Measurements from ENCODE around the gene MTA2. TPM values are rescaled to one million over a fixed set of nuclear protein-coding genes. Genes with fewer than 3 reads are reported as not detected.
A peak's percentile ranks its signal among the peaks of the same experiment; 100 is the strongest.
"Not testable (repeated sequence)": the region's sequence is repeated elsewhere in the genome, so short reads cannot be mapped to it uniquely, and the experiment has no call there.

The MTA2 gene
- total RNA-seq, 1 donor from 2014 or later = 157 TPM

DNA sequence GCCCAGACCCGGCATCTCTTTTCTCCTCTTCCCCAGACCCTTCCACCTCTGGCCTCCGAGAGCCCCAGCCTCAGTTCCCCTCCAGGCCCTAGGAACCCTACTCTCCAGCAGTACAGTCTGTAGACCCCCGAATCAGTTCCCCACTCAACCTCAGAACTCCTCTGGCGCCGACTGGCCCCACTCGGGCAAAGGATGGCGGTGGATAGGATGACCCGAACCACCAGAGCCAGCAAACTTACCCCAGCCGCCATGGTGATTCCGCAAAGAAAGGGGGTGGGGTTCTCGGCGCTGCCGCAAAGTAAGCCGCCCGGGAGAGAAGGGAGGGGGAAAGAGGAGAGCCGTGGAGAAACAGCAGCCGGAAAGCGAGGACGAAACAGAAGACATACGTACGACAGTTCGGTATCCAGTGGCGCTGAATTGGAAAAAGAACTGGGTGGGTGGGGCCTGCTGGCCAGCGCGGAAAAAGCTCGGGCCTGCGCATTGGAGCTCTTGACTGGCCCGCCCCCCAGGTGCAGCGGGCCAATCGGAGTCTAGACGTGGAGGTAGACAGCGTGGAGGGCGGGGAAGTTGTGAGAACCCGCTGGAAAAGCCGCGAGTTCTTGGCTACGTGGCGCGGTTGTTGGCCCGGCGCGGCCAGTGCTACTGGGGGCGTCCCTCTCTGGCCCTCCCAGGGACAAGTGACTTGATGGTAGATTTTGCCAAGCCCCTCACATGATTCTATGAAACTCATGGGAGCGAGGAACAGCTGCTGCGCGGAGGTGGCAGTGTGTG lies 27.9 kb downstream of the MTA2 start, which contains the start of gene EEF1G:
TSS of gene EEF1G (minus strand) at position 300 of the 771 bp plus-strand sequence. CDS start at position 251, 49 bp downstream.
- peak; percentile 96 for DNase-seq (ENCODE audit: low spot score)
- Mint-ChIP-seq H3K4me3 (ENCODE audit: unreplicated experiment) (peak within 1 kb of the TSS; percentile 99), H3K4me1 (ENCODE audit: unreplicated experiment) (peaks cover 70% of the 10 kb centered on the region), H3K9me3 (ENCODE audit: unreplicated experiment) (no peaks in the 10 kb centered on the region), H3K36me3 (ENCODE audit: low read depth, unreplicated experiment) (peaks cover 47% of the 10 kb centered on the region), H3K27ac (ENCODE audit: unreplicated experiment) (peak within 1 kb of the TSS; percentile 96), H3K27me3 (ENCODE audit: unreplicated experiment) (peaks cover 10% of the 10 kb centered on the region)
- TF ChIP-seq, protein P1, sequence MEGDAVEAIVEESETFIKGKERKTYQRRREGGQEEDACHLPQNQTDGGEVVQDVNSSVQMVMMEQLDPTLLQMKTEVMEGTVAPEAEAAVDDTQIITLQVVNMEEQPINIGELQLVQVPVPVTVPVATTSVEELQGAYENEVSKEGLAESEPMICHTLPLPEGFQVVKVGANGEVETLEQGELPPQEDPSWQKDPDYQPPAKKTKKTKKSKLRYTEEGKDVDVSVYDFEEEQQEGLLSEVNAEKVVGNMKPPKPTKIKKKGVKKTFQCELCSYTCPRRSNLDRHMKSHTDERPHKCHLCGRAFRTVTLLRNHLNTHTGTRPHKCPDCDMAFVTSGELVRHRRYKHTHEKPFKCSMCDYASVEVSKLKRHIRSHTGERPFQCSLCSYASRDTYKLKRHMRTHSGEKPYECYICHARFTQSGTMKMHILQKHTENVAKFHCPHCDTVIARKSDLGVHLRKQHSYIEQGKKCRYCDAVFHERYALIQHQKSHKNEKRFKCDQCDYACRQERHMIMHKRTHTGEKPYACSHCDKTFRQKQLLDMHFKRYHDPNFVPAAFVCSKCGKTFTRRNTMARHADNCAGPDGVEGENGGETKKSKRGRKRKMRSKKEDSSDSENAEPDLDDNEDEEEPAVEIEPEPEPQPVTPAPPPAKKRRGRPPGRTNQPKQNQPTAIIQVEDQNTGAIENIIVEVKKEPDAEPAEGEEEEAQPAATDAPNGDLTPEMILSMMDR (IDR thresholded peaks at IDR 0.05; ENCODE audit: unreplicated experiment) = no peak

DNA sequence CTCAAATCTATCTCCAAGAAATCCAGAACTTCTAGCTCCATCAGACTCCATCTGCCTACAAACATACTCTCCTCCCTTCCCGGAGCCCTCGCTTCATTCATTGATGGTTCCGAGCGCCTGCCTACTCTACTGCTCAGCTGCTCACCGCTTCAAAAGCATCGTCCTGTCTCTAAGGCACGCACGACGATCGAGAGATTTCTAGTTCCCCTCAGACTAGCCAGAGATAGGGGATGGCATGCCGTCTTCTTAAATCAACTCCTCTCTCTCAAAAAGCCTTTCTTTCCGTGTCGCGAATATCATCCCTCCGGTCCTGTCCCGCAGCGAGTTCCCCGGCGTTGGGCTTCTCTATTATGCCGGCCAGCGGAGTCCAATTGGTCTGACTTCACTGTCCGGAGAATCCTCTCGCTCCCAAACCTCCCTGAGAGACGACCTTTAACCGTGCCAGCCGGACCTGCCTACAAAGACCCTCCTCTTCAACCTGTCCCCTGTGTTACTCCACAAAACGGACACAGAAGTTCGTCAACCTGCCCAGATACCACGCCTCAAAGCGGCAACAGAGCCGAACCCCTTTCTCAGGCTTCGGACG lies 28.6 kb downstream of the MTA2 start:
- Mint-ChIP-seq H3K27ac (ENCODE audit: unreplicated experiment) (peak overlapping the region; percentile 77), H3K4me3 (ENCODE audit: unreplicated experiment) (peak overlapping the region; percentile 99), H3K4me1 (ENCODE audit: unreplicated experiment) (peaks cover 67% of the 10 kb centered on the region), H3K27me3 (ENCODE audit: unreplicated experiment) (peaks cover 10% of the 10 kb centered on the region), H3K36me3 (ENCODE audit: low read depth, unreplicated experiment) (peaks cover 47% of the 10 kb centered on the region), H3K9me3 (ENCODE audit: unreplicated experiment) (no peaks in the 10 kb centered on the region)
- DNase-seq (ENCODE audit: low spot score) = peak; percentile 22
- TF ChIP-seq, protein P1 (IDR thresholded peaks at IDR 0.05; ENCODE audit: unreplicated experiment) = no peak

DNA sequence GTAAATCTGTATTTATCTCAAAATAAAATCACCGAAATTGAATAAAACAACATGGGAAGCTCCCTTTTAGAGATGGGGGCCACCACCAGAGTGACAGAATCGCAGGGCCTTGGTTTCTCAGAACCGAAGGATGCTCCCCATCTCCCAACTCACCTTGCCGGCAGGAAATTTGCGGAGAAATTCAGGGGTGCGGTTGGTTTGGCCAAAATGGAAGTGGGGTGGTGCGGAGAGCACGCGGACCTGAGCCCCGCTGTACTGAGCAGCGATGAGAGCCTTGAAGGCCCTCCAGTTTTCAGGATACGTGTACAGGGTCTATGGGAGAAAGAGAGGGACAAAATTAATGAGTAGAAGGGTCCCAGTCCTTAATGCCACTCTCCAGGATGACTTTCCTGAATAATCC lies 29.2 kb downstream of the MTA2 start:
- peaks cover 8% of the 10 kb centered on the region for H3K27me3 Mint-ChIP-seq (ENCODE audit: unreplicated experiment)
- H3K27ac Mint-ChIP-seq (ENCODE audit: unreplicated experiment) = no peak overlapping the region
- TF ChIP-seq, protein P1 (IDR thresholded peaks at IDR 0.05; ENCODE audit: unreplicated experiment) = no peak
- H3K9me3 Mint-ChIP-seq (ENCODE audit: unreplicated experiment) = no peaks in the 10 kb centered on the region
- peaks cover 62% of the 10 kb centered on the region for H3K4me1 Mint-ChIP-seq (ENCODE audit: unreplicated experiment)
- DNase-seq (ENCODE audit: low spot score) = no peak
- peaks cover 49% of the 10 kb centered on the region for H3K36me3 Mint-ChIP-seq (ENCODE audit: low read depth, unreplicated experiment)
- peak overlapping the region; percentile 99 for H3K4me3 Mint-ChIP-seq (ENCODE audit: unreplicated experiment)

DNA sequence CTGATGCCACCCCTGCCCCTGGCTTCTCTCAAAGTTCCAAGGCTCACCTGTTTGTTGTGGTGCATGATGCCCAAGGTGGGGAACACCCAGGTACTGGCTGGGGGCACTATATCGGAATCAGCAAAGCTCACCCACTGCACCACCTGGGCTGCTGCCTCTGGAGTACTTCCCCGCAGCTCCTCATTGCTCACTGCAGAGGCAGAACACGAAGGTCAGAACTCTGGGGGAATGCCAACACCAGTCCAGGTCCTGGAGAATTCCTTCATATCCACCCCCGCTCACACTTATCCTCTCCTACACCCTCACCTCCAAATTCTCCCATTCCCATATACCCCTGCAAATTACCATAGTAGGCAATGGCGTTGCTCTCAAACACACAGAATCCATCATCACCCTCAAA lies 30.2 kb downstream of the MTA2 start:
- Mint-ChIP-seq H3K27ac (ENCODE audit: unreplicated experiment) (peak overlapping the region; percentile 49), H3K4me1 (ENCODE audit: unreplicated experiment) (peaks cover 56% of the 10 kb centered on the region), H3K4me3 (ENCODE audit: unreplicated experiment) (peak overlapping the region; percentile 99), H3K36me3 (ENCODE audit: low read depth, unreplicated experiment) (peaks cover 54% of the 10 kb centered on the region)
- not testable (repeated sequence) for H3K9me3 Mint-ChIP-seq (ENCODE audit: unreplicated experiment); DNase-seq (ENCODE audit: low spot score); H3K27me3 Mint-ChIP-seq (ENCODE audit: unreplicated experiment)

DNA sequence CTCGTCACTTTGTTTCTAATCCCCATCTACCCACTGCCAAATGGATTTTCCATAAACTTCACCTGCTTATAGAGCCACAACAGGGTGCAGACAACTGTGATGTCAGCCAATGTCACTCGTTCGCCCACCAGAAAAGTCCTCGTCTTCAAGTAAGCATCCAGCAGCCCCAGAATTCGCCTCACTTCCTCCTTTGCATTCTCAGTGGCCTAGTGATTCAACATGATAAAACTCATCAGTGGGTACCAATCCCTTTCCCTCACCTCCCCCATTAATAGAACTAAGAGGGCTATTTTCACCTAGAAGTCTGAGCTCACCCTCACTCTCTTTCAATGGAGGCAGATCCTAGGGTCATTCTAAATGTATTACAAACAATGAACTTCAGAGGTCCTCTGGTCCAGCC lies 30.8 kb downstream of the MTA2 start:
- Mint-ChIP-seq H3K4me3 (ENCODE audit: unreplicated experiment) (peak overlapping the region; percentile 81), H3K36me3 (ENCODE audit: low read depth, unreplicated experiment) (peaks cover 58% of the 10 kb centered on the region), H3K27ac (ENCODE audit: unreplicated experiment) (peak overlapping the region; percentile 20), H3K4me1 (ENCODE audit: unreplicated experiment) (peaks cover 50% of the 10 kb centered on the region)
- not testable (repeated sequence) for DNase-seq (ENCODE audit: low spot score); H3K27me3 Mint-ChIP-seq (ENCODE audit: unreplicated experiment); H3K9me3 Mint-ChIP-seq (ENCODE audit: unreplicated experiment)

DNA sequence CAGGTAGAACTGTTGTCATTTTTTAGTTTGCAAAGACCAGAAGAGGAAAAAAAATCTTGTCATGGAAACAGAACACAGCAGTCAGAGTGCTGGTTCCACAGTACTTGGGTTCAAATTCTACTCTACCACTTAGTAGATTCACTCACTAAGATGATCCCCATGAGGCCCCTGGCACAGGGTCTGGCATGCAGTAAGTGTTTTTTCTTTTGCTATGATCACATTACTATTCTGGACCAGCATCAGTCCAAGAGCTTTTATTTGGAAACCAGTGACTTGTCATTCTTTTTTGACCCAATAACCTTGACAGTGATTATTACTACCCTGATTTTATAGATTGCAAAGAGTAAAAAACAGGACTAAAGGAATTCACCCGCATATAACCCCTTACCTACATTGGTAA lies 32.1 kb downstream of the MTA2 start:
- no peak overlapping the region for H3K4me3 Mint-ChIP-seq (ENCODE audit: unreplicated experiment)
- peaks cover 59% of the 10 kb centered on the region for H3K36me3 Mint-ChIP-seq (ENCODE audit: low read depth, unreplicated experiment)
- TF ChIP-seq, protein P1 (IDR thresholded peaks at IDR 0.05; ENCODE audit: unreplicated experiment) = no peak

More for the DNA sequence above, 32.1 kb downstream of the MTA2 start:
- Mint-ChIP-seq H3K4me1 (ENCODE audit: unreplicated experiment) (peaks cover 37% of the 10 kb centered on the region), H3K9me3 (ENCODE audit: unreplicated experiment) (no peaks in the 10 kb centered on the region), H3K27ac (ENCODE audit: unreplicated experiment) (no peak overlapping the region), H3K27me3 (ENCODE audit: unreplicated experiment) (no peaks in the 10 kb centered on the region)
- DNase-seq (ENCODE audit: low spot score) = no peak

Data from endothelial cell (in vitro differentiated cells).